HG03439 (cell line): ENCODE results near the gene VIT.

ENCODE experiments used
- ATAC-seq: cut with Tn5 transposase; IDR thresholded peaks from one replicate; pipeline ENCODE4 v1.9.1; 2021; ENCODE audit warnings: mild to moderate bottlenecking, moderate library complexity; ENCODE audit not compliant: unreplicated experiment

The VIT gene

DNA sequence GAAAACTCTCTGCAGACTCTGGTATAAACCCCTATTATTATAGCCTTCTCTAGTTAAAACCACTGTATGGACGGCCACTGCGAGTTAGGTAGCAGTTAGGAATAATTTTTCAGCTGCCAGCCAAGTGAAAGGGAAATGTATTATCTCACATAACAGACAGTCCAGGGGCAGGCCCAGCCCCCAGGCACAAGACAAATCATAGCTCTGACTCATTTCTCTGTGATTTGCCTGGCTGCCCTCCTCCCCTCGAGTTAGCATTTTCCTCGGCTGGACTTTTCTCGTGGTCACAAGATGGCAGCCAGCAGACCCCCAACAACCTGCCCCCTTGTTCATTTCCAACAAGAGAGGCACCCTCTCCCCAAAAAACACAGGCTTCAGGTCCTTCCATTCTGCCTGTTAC is 10.5 kb downstream of the VIT start:
- no peak for ATAC-seq

DNA sequence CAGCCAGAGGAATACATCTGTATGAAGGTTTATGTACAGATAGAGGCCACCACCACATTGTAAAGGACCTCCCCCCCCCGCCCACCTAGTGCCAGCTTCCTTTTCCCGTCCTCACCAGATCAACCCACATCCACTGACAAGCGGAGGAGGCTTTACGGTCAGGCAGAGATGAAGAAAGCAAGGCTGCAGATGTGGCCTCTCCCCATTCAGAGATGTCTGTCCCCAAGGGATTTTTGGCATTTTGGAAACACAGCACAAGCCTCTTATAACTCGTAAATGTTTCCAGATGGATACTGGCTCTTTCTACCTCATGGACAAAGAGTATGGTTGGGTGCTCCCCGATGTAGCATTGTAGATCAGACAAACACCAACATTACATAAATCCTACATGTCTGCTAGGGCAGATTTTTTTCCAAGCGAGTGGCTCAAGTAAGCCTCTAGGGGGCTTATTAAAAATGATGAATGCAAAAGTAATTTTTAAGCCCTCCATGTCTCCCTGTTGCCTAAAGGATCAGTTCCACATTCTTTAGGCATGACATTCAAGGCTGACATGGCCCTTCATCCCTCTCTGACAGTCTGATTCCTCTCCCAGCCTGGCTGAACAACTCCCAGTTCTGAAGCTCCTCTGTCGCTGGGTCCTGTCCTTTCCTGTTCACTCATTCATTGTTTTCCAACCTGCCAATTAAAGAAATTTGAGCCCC is 11.7 kb downstream of the VIT start:
- ATAC-seq: no peak

- no peak for ATAC-seq
Measured at GRCh38 chr2:36710858-36711515, 14.5 kb downstream of the VIT start.

- no peak for ATAC-seq
Measured at GRCh38 chr2:36711741-36712314, 15.3 kb downstream of the VIT start.

- no peak for ATAC-seq
Measured at GRCh38 chr2:36713310-36713709, 16.8 kb downstream of the VIT start.

GRCh38 chr2:36716111-36716510 is 19.6 kb downstream of the VIT start:
- ATAC-seq: no peak

DNA sequence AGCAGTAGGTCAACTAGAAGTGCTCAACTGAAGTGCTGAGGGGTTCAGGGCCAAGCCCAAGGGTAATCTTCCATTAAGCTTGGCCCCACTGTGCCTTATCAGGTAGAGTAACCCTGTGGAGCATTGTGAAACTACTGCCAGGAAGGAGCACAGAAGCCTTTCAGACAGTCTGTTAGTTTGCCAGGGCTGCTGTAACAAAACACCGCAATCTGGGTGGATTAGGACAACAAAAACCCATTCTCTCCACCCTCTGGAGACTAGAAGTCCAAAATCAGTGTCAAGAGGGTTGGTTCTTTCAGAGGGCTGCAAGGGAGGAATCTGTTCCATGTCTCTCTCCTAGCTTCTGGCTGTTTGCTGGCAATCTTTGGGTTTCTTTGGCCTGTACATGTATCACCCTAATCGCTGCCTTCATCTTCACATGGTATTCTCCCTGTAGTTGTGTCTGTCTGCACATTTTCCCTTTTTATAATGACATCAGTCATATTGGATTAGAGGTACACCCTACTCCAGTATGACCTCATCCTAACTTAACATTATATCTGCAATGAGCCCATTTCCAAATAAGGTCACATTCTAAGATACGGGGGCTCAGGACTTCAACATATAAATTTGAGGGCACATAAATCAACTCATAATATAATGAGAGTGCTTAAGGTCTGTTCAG is 21.2 kb downstream of the VIT start:
- no peak for ATAC-seq

GRCh38 chr2:36727550-36727949 is 31.0 kb downstream of the VIT start:
- no peak for ATAC-seq

DNA sequence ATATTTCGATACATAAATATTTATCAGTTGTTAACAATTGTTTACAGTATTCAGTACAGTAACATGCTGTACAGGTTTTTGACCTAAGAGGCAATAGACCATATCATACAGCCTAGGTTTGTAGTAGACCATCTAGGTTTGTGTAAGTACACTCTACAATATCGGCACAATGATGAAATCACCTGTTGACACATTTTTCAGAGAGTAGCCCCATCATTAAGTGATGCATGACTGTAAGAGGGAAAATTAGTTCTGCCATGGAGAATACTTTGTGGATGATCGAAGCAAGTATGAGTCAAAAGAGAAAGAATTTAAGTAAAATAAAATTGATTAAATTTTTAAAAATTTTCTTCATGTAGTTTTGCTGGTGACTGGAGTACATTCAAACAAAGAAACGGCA is 32.6 kb downstream of the VIT start:
- no peak for ATAC-seq

GRCh38 chr2:36731941-36732672 is 35.6 kb downstream of the VIT start:
- no peak for ATAC-seq

- no peak for ATAC-seq
Measured at GRCh38 chr2:36732673-36733036, 36.1 kb downstream of the VIT start.

DNA sequence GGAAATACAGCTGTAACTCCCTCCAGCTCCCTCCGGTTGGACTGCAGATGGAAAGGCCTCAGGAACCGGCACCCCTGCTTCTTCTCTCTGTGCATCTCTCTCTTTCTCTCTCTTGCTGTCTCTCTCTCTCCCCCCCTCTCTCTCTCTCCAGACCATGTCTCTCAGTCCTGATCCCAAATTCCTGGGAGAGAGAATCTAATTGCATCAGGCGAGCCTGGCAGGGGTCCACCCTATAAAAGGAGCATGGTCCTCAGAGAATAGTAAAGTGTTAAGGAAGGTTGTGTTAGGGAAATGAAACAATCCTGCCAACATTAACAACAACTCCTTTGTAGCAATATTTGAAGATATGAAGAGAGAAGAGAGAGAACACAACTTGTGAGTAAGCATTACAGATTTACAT is 36.7 kb downstream of the VIT start:
- no peak for ATAC-seq

DNA sequence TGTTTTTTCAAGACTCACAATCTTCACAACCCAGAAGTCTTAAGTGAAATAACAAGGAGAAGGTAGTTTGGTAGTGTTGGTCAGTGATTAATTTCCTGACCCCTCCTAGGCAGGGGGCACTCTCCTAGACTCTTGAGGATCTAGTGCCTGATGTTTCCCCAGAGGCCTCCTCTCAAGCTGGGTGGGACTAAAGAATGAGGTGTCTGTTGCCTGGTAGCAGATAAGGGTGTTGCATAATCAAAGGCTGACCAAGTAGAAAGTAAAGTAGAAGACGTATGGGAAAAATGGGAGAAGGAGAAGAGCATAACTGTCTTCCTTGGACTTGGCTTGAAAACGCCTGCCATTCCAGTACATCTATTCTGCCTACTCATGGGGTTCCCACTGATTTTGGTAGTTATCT is 37.8 kb downstream of the VIT start:
- no peak for ATAC-seq

- ATAC-seq: no peak
Measured at GRCh38 chr2:36737131-36737750, 40.7 kb downstream of the VIT start.

DNA sequence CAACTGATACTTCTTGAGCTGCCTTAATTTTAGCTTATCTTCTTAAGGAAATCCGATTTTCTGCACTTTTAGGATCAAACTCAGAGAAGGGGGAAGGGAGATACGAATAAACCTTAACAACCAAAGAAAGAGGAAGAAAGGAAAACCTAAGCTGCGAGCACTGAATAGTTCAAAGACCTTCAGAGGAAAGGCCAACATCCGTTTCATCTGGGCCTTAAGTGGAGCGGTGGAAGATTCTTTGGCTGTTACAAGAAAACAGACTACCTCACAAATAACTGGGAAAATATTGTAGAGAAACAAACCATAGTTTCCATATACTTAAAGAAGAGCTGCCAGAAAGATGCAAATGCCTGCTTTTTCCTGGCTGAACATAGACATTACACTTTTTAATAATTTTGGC is 43.6 kb downstream of the VIT start:
- ATAC-seq: no peak

DNA sequence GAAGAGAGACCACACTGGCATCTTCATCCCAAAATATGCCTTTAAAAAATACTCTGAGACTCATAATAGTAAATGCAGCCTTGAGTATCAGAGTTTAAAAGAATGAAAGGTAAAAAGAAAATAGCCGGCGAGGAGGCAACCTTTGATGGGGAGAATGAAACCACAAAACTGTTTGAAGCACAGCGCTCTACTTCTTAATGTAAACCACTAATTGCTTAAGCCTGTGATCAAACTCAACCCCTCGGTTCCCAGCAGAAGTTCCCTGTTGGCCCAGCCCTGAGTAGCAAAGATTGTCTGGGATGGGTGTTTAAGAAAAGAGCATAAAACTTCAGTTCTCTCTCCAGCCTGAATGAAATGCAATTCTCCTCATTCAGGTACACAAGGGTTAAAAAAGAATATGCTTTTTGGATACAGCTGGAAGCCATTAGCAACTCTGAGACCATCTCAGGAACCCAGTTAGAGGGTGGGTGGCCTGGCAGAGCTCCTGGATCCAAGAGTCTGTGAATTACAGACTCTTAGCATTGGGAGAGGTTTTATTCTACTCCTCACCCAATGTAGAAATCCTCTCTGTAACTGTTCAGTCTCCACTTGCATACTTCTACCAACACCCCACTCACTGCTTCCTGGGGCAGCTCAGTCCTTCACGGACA is 44.8 kb downstream of the VIT start:
- no peak for ATAC-seq

GRCh38 chr2:36743954-36744353 is 47.4 kb downstream of the VIT start:
- ATAC-seq: no peak

GRCh38 chr2:36748166-36748565 is 51.7 kb downstream of the VIT start:
- no peak for ATAC-seq

DNA sequence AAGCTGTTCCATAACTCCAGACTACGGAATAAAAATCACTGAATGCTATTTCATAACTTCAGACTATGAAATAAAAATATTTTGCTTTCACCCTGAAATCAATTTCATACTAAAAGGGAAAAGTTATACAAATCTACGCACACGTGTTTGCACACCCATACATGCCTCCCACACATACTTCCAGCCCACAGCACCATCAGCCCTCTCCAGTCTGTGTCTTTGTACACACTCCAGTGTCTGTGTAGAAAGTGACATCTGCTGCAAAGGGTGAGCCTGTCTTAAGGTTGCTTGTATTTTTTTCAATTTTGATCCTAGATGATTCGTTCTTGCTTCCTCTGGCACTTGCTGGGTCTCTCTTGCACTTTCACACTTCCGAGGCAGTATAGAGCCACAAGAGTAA is 53.6 kb downstream of the VIT start:
- ATAC-seq: no peak

DNA sequence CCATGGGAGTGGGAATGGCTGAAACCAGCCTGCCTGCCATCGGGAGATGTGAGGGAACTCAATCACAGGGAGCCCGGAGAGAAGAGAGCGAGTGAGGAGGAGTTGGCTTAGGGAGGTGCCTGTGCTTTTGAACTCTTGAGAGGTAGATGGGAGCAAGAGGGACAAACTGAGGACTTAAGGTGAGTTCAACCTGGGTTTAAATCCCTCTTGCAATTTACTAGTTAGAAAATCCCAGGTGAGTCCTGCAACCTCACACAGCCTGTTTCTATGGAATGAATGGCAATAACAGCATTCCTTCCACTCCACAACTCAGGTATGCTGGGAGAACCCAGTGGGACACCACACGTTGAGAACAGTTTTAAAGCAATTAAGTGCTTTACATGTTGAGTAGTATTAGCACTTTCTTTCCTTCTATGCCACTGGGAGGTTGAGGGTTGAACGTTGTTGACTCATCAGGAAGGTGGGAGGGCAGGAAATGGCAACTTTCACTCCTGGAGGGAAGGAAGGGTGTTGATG is 57.3 kb downstream of the VIT start:
- ATAC-seq: no peak
